Measurements from ENCODE around the gene ISM1.

ISM1 gene

GRCh38 chr20:13285408-13285807 is 64.3 kb downstream of the ISM1 start:
- DNase-seq = no peak

- no peak for DNase-seq
Measured at GRCh38 chr20:13286052-13286451, 65.0 kb downstream of the ISM1 start.

- no peak for DNase-seq
Measured at GRCh38 chr20:13286607-13287006, 65.5 kb downstream of the ISM1 start.

- no peak for DNase-seq
Measured at GRCh38 chr20:13288357-13288756, 67.3 kb downstream of the ISM1 start.

GRCh38 chr20:13289031-13289430 is 68.0 kb downstream of the ISM1 start:
- no peak for DNase-seq

- DNase-seq = no peak
Measured at GRCh38 chr20:13290724-13291123, 69.7 kb downstream of the ISM1 start.

GRCh38 chr20:13291157-13291556 is 70.1 kb downstream of the ISM1 start:
- DNase-seq = no peak

- DNase-seq = no peak
Measured at GRCh38 chr20:13292201-13292885, 71.3 kb downstream of the ISM1 start.

GRCh38 chr20:13294522-13294921 is 73.4 kb downstream of the ISM1 start:
- DNase-seq = no peak

GRCh38 chr20:13295637-13296036 is 74.6 kb downstream of the ISM1 start:
- DNase-seq = no peak

GRCh38 chr20:13296070-13296469 is 75.0 kb downstream of the ISM1 start:
- no peak for DNase-seq

- no peak for DNase-seq
Measured at GRCh38 chr20:13297147-13297899, 76.2 kb downstream of the ISM1 start.

- DNase-seq = no peak
Measured at GRCh38 chr20:13298692-13299373, 77.8 kb downstream of the ISM1 start.

- DNase-seq = no peak
Measured at GRCh38 chr20:13299401-13299800, 78.3 kb downstream of the ISM1 start.

GRCh38 chr20:13301596-13301995 is 80.5 kb downstream of the ISM1 start:
- no peak for DNase-seq

- peak; percentile 12 for DNase-seq
Measured at GRCh38 chr20:13302647-13303450, 81.8 kb downstream of the ISM1 start.

- no peak for DNase-seq
Measured at GRCh38 chr20:13305284-13305683, 84.2 kb downstream of the ISM1 start.

GRCh38 chr20:13307562-13308163 is 86.6 kb downstream of the ISM1 start:
- no peak for DNase-seq

GRCh38 chr20:13312300-13312699 is 91.2 kb downstream of the ISM1 start:
- DNase-seq = no peak

- DNase-seq = no peak
Measured at GRCh38 chr20:13313201-13313600, 92.1 kb downstream of the ISM1 start.

- no peak for DNase-seq
Measured at GRCh38 chr20:13317439-13317838, 96.4 kb downstream of the ISM1 start.

GRCh38 chr20:13318871-13319521 is 97.9 kb downstream of the ISM1 start:
- no peak for DNase-seq

Measured in activated effector memory CD4-positive, alpha-beta T cell treated with Interleukin-2 at 50 U/mL for 16 hours (primary cell).